Neuronal stem cell (in vitro differentiated cells): ENCODE measurements around the gene DDX59.

Experiments
- DNase-seq: peaks from one replicate; pipeline ENCODE4 v3.0.0-alpha.2; 2013; ENCODE audit warnings: low spot score
- H2AFZ ChIP-seq: one replicate; pipeline ENCODE4 v1.6.1; 2013; ENCODE audit warnings: mild to moderate bottlenecking, low read length, inconsistent platforms
- H2AK5ac ChIP-seq: 2 replicates; pipeline ENCODE4 v1.6.1; 2013; ENCODE audit warnings: low read depth, mild to moderate bottlenecking, inconsistent platforms, low read length, moderate library complexity, mixed read lengths
- H2BK120ac ChIP-seq: 2 replicates; pipeline ENCODE4 v1.6.1; 2013; ENCODE audit warnings: low read depth, mild to moderate bottlenecking, inconsistent platforms, low read length, moderate library complexity, mixed read lengths
- H2BK12ac ChIP-seq: one replicate; pipeline ENCODE4 v1.6.1; 2013; ENCODE audit warnings: low read length, inconsistent platforms
- H2BK15ac ChIP-seq: 2 replicates; pipeline ENCODE4 v1.6.1; 2013; ENCODE audit warnings: mild to moderate bottlenecking, low read length, inconsistent platforms, mixed read lengths
- H2BK5ac ChIP-seq: one replicate; pipeline ENCODE4 v1.6.1; 2013; ENCODE audit warnings: inconsistent platforms, mild to moderate bottlenecking, low read length, moderate library complexity
- H3K14ac ChIP-seq: one replicate; pipeline ENCODE4 v1.6.1; 2013; ENCODE audit warnings: low read length, inconsistent platforms
- H3K18ac ChIP-seq: 2 replicates; pipeline ENCODE4 v1.6.1; 2013; ENCODE audit warnings: low read length, inconsistent platforms
- H3K23ac ChIP-seq: 2 replicates; pipeline ENCODE4 v1.6.1; 2013; ENCODE audit warnings: low read depth, mild to moderate bottlenecking, mixed read lengths, low read length, inconsistent platforms; ENCODE audit not compliant: poor library complexity
- H3K27ac ChIP-seq: replicated peaks from 3 replicates; pipeline ENCODE4 v1.5.1; 2013; ENCODE audit warnings: low read length, inconsistent platforms
- H3K27me3 ChIP-seq, 3 experiments: 2 replicates each; pipeline ENCODE4 v1.6.1; 2013; ENCODE audit warnings: low read length in 3 of 3, mild to moderate bottlenecking in 2 of 3, inconsistent platforms in 1 of 3, low read depth in 1 of 3, mixed read lengths in 1 of 3, moderate library complexity in 1 of 3; ENCODE audit not compliant: control insufficient read depth in 3 of 3, insufficient read depth in 3 of 3
- H3K36me3 ChIP-seq, 2 donors: replicated peaks in 1 of 2; 2 replicates each; pipeline ENCODE4 v1.6.1; 2013; ENCODE audit warnings: low read length in 2 of 2; ENCODE audit not compliant: control insufficient read depth in 2 of 2, insufficient read depth in 2 of 2
- H3K4ac ChIP-seq: 2 replicates; pipeline ENCODE4 v1.6.1; 2013; ENCODE audit warnings: inconsistent platforms, mild to moderate bottlenecking, low read length, moderate library complexity
- H3K4me1 ChIP-seq, 2 donors: 1 replicate in 1 of 2; 2 replicates in 1 of 2; pipeline ENCODE4 v1.6.1; 2013; ENCODE audit warnings: low read length in 2 of 2, low read depth in 1 of 2; ENCODE audit not compliant: control insufficient read depth in 2 of 2, insufficient read depth in 1 of 2
- H3K4me2 ChIP-seq: one replicate; pipeline ENCODE4 v1.6.1; 2013; ENCODE audit warnings: mild to moderate bottlenecking, low read length, inconsistent platforms; ENCODE audit not compliant: insufficient read depth, poor library complexity, severe bottlenecking
- H3K4me3 ChIP-seq, 2 donors: 2 replicates each; pipeline ENCODE4 v1.5.1; 2013; ENCODE audit warnings: low read length in 2 of 2, mild to moderate bottlenecking in 2 of 2, inconsistent platforms in 1 of 2, moderate library complexity in 1 of 2
- H3K79me1 ChIP-seq: one replicate; pipeline ENCODE4 v1.6.1; 2013; ENCODE audit warnings: low read depth, mild to moderate bottlenecking, inconsistent platforms, low read length, moderate library complexity
- H3K9ac ChIP-seq: one replicate; pipeline ENCODE4 v1.6.1; 2013; ENCODE audit warnings: mild to moderate bottlenecking, low read depth, low read length, inconsistent platforms; ENCODE audit not compliant: poor library complexity
- H3K9me3 ChIP-seq, 2 donors: replicated peaks in 1 of 2; 2 replicates each; pipeline versions ENCODE3 to v1.6.1; 2013; ENCODE audit warnings: low read length in 2 of 2, mild to moderate bottlenecking in 2 of 2, inconsistent platforms in 1 of 2, low read depth in 1 of 2, mixed read lengths in 1 of 2, moderate library complexity in 1 of 2; ENCODE audit not compliant: control insufficient read depth in 2 of 2, insufficient read depth in 1 of 2
- H4K8ac ChIP-seq: one replicate; pipeline ENCODE4 v1.6.1; 2013; ENCODE audit warnings: low read depth, mild to moderate bottlenecking, inconsistent platforms, low read length, moderate library complexity
- H4K91ac ChIP-seq: one replicate; pipeline ENCODE4 v1.6.1; 2013; ENCODE audit warnings: low read length, low read depth, mild to moderate bottlenecking, inconsistent platforms; ENCODE audit not compliant: poor library complexity
- WGBS, 2 donors: extraction: QIAGEN DNeasy Blood & Tissue Kit; methylation state at CpG; one replicate each; pipeline ENCODE4 v1.1.7; 2013; ENCODE audit warnings: missing lambda C conversion rate in 2 of 2, mixed read lengths in 1 of 2; ENCODE audit not compliant: insufficient read length in 2 of 2, insufficient replicate concordance in 1 of 2; ENCODE audit errors: extremely low coverage in 2 of 2; 5-methylcytosine and 5-hydroxymethylcytosine counted together

Gene DDX59

DNA sequence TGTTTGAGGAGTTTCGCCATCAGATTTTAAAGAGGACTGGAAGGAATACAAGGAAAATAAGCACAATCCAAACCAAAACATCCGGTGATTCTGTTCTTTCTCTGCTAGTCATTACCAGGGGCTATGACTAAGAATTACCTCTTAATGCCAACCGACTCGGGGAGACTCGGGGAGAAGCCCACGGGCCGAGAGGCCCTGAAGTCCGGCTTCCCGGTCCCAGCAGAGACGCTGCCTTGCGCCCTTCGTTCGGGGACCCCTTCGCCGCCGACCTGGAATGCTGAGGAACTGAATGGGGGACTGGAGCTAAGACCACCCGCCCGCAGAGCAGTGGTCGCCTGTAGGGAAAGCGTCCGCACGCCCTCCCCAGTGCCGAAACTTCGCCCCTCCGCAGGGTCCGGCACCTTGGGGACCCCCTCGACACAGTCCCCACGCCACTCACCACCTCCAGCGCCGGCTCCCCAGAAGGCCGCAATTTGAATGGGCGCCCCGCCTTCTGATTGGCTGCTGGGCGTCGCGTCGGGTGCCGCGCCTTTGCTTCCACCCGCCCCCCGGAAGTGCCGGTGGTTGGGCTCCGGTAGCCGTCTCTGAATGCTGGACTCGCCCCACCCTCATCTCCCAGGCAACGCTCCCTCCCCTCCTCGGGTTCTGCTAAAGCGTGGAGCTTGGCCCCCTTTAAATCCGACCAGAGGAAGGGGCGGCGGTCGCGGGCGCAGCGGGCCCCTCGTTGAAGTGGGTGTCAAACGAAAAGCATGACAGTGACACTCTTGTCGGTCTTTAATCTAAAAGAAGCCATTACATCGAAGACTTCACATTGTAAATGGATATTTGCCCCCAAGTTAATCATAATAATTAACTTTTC is 49.2 kb downstream of the DDX59 start, which contains the start of gene KIF14:
Gene KIF14, minus strand, starts transcription at position 479 of the 859 bp plus-strand sequence. CDS start 2,028 bp downstream, outside the sequence.
- H3K4me1 ChIP-seq = peaks cover 0 to 9% of the 10 kb centered on the region in 2 donors
- H4K91ac ChIP-seq = no peak within 1 kb of the TSS
- WGBS, 2 donors = no CpG with 5 or more reads among the region's 59 CpGs
- H3K14ac ChIP-seq = peak within 1 kb of the TSS; percentile 96
- no peaks in the 10 kb centered on the region for H3K9me3 ChIP-seq
- H4K8ac ChIP-seq = no peak within 1 kb of the TSS
- H3K27ac ChIP-seq = no peak within 1 kb of the TSS
- H2BK12ac ChIP-seq = peak within 1 kb of the TSS; percentile 82
- peak within 1 kb of the TSS; percentile 99 for H3K18ac ChIP-seq
- no peaks in the 10 kb centered on the region for H3K27me3 ChIP-seq
- H3K79me1 ChIP-seq = no peaks in the 10 kb centered on the region
- peak within 1 kb of the TSS; percentile 48 for H3K4ac ChIP-seq
- no peak within 1 kb of the TSS for H2BK120ac ChIP-seq
- H2AFZ ChIP-seq = peak within 1 kb of the TSS; percentile 84
- H2AK5ac ChIP-seq = no peak within 1 kb of the TSS
- H3K9ac ChIP-seq = peak within 1 kb of the TSS; percentile 95
- peak within 1 kb of the TSS; percentile 65 for H3K4me2 ChIP-seq
- H3K36me3 ChIP-seq = peaks cover 9 to 37% of the 10 kb centered on the region in 2 donors
- peak within 1 kb of the TSS; percentile 78 for H3K23ac ChIP-seq
- no peak within 1 kb of the TSS for H2BK15ac ChIP-seq
- peak within 1 kb of the TSS; percentile 60 to 95 for H3K4me3 ChIP-seq
- DNase-seq = peak; percentile 88
- peak within 1 kb of the TSS; percentile 98 for H2BK5ac ChIP-seq

DNA sequence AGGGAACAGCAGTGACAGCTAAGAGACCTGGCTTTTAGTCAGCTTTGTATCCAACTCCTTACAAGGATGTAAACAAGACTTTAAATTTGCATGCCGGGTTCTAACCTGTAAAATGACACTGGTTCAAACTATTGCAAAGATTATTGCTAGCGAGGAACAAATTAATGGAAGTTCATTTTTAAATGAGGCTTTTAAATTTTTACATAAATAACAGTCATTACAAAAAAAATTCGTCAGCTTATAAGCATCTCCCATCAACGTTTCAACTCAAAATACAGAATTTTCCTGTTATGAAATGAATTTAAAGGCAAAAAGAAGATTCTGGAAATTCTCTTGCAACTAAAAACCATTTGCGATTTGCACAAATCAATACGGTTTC is 49.8 kb downstream of the DDX59 start:
- Histone ChIP-seq H3K27ac (no peak overlapping the region), H3K23ac (no peak overlapping the region), H3K18ac (no peak overlapping the region), H3K4me2 (peak overlapping the region; percentile 65), H3K79me1 (no peaks in the 10 kb centered on the region), H3K4ac (no peak overlapping the region), H3K9ac (no peak overlapping the region), H2AK5ac (no peak overlapping the region), H2BK12ac (no peak overlapping the region), H3K4me1 (peaks cover 0 to 6% of the 10 kb centered on the region in 2 donors), H2AFZ (peak overlapping the region; percentile 84), H2BK5ac (no peak overlapping the region), H2BK120ac (no peak overlapping the region), H3K27me3 (no peaks in the 10 kb centered on the region), H2BK15ac (no peak overlapping the region), H3K14ac (no peak overlapping the region), H4K8ac (no peak overlapping the region), H3K36me3 (peaks cover 9 to 44% of the 10 kb centered on the region in 2 donors), H3K4me3 (peak overlapping the region; percentile 60 to 95), H4K91ac (no peak overlapping the region), H3K9me3 (no peaks in the 10 kb centered on the region)
- DNase-seq = no peak
- WGBS, 2 donors = no CpG with 5 or more reads among the region's 6 CpGs

DNA sequence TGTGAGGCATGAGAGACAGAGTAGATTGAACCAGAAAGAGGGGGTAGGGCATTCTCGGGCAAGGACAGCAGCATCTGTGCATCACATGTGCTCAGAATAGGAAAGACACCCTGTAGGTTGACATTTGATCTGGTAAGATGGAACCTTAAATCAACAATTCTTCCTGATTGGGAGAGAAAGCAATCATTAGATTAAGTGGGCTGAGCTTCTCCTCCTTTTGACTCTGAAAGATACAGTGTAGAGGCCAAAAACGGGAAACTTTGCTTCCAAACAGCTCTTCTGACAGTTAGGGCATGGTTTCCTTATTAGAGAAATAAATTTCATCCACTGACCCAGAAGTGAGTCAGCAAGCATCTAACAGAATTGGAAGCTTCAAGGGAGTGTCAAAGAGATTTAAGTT is 58.9 kb downstream of the DDX59 start:
- no peak overlapping the region for H2AFZ ChIP-seq
- H2BK15ac ChIP-seq = no peak overlapping the region
- no peak overlapping the region for H2BK12ac ChIP-seq
- H3K9me3 ChIP-seq = no peaks in the 10 kb centered on the region
- H3K27me3 ChIP-seq = no peaks in the 10 kb centered on the region
- no peak overlapping the region for H3K27ac ChIP-seq
- no peaks in the 10 kb centered on the region for H3K4me1 ChIP-seq
- WGBS, 2 donors = no CpG with 5 or more reads among the region's 2 CpGs
- DNase-seq = no peak
- H3K9ac ChIP-seq = no peak overlapping the region
- H2BK120ac ChIP-seq = no peak overlapping the region
- no peak overlapping the region for H3K4me3 ChIP-seq
- no peak overlapping the region for H4K91ac ChIP-seq
- H2BK5ac ChIP-seq = no peak overlapping the region
- H2AK5ac ChIP-seq = no peak overlapping the region
- H3K18ac ChIP-seq = no peak overlapping the region
- H3K14ac ChIP-seq = no peak overlapping the region
- no peak overlapping the region for H3K4ac ChIP-seq
- H3K36me3 ChIP-seq = peaks cover 8 to 95% of the 10 kb centered on the region in 2 donors
- no peaks in the 10 kb centered on the region for H3K79me1 ChIP-seq
- no peak overlapping the region for H4K8ac ChIP-seq
- H3K23ac ChIP-seq = no peak overlapping the region
- no peak overlapping the region for H3K4me2 ChIP-seq

DNA sequence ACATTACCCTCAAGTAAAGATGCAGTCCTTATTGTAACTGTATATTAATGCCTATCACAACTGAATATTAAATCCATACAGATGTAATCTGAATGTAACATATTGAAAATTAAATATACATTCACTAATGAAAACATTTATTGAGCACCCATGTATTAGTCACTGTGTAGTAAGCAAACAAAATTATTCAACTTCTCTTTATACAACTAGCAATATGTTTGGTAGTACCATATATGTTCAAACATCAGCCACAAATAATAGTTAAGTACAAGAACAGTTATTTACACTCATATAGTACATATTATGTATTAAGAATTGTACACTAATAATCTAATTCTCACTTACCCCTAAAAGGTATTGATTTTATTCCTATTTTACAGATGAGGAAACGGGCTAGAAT is 67.1 kb downstream of the DDX59 start:
- Histone ChIP-seq H3K4ac (no peak overlapping the region), H3K79me1 (no peaks in the 10 kb centered on the region), H3K27ac (no peak overlapping the region), H3K4me2 (no peak overlapping the region), H3K36me3 (peaks cover 13 to 97% of the 10 kb centered on the region in 2 donors), H2AFZ (no peak overlapping the region), H3K18ac (no peak overlapping the region), H3K4me3 (no peak overlapping the region), H2BK15ac (no peak overlapping the region), H3K9ac (no peak overlapping the region), H3K14ac (no peak overlapping the region), H3K4me1 (no peaks in the 10 kb centered on the region), H2BK5ac (no peak overlapping the region), H2AK5ac (no peak overlapping the region), H2BK120ac (no peak overlapping the region), H4K91ac (no peak overlapping the region), H2BK12ac (no peak overlapping the region), H4K8ac (no peak overlapping the region), H3K9me3 (no peaks in the 10 kb centered on the region), H3K23ac (no peak overlapping the region), H3K27me3 (no peaks in the 10 kb centered on the region)
- WGBS, 2 donors = no CpG with 5 or more reads among the region's 1 CpG
- DNase-seq = no peak
